Thoracic aorta (tissue), 2 donors: ENCODE results near the gene DCAF4. TPM values are rescaled to one million over a fixed set of nuclear protein-coding genes. Genes with fewer than 3 reads are reported as not detected.
"Not testable (repeated sequence)": the region's sequence is repeated elsewhere in the genome, so short reads cannot be mapped to it uniquely, and the experiment has no call there.

Experiments
- ATAC-seq: fragments of 150-250 bp; one replicate; pipeline ENCODE4 v1.8.0; 2017; ENCODE audit warnings: low read depth; ENCODE audit not compliant: insufficient number of reproducible peaks, low FRiP score
- DNase-seq: peaks from one replicate; pipeline ENCODE4 v3.0.0-alpha.2; 2020; ENCODE audit warnings: low spot score
- H3K27ac ChIP-seq, 2 donors: fragments of 200-600 bp; sonication (generic); 1 replicate in 1 of 2; 2 replicates in 1 of 2; pipeline ENCODE4 v1.5.1; 2016; ENCODE audit warnings: mild to moderate bottlenecking in 2 of 2, moderate library complexity in 2 of 2
- H3K27me3 ChIP-seq: fragments of 200-600 bp; sonication (generic); replicated peaks from 2 replicates; pipeline ENCODE4 v1.6.0; 2016; ENCODE audit warnings: mild to moderate bottlenecking; ENCODE audit not compliant: insufficient read depth
- H3K36me3 ChIP-seq: fragments of 200-600 bp; sonication (generic); one replicate; pipeline ENCODE4 v1.5.1; 2016
- H3K4me1 ChIP-seq, 2 donors: fragments of 200-600 bp; sonication (generic); 1 replicate in 1 of 2; 2 replicates in 1 of 2; pipeline versions ENCODE4 v1.5.1 to v1.6.0; 2016; ENCODE audit warnings: low read depth in 2 of 2, mild to moderate bottlenecking in 1 of 2; ENCODE audit not compliant: control insufficient read depth in 1 of 2
- H3K4me3 ChIP-seq: fragments of 200-600 bp; sonication (generic); 2 replicates; pipeline ENCODE4 v1.5.1; 2016; ENCODE audit warnings: mild to moderate bottlenecking
- H3K9me3 ChIP-seq: fragments of 200-600 bp; sonication (generic); 2 replicates; pipeline ENCODE4 v1.5.1; 2016
- total RNA-seq, 2 donors: library from RNA; depleted of rRNA; stranded (reverse); fragments of >200 nt; gene quantifications; one replicate each; pipeline versions ENCODE4 v1.1.0 to v1.2.3, GENCODE V29; 2016
- TF ChIP-seq, protein P1 (sequence below): fragments of 200-600 bp; sonication (generic); IDR thresholded peaks from one replicate; pipeline ENCODE4 v1.5.1; 2019; ENCODE audit warnings: antibody characterized with exemption

Gene DCAF4
- total RNA-seq, 2 donors from 2014 or later, result 13.1 to 65.5 TPM

DNA sequence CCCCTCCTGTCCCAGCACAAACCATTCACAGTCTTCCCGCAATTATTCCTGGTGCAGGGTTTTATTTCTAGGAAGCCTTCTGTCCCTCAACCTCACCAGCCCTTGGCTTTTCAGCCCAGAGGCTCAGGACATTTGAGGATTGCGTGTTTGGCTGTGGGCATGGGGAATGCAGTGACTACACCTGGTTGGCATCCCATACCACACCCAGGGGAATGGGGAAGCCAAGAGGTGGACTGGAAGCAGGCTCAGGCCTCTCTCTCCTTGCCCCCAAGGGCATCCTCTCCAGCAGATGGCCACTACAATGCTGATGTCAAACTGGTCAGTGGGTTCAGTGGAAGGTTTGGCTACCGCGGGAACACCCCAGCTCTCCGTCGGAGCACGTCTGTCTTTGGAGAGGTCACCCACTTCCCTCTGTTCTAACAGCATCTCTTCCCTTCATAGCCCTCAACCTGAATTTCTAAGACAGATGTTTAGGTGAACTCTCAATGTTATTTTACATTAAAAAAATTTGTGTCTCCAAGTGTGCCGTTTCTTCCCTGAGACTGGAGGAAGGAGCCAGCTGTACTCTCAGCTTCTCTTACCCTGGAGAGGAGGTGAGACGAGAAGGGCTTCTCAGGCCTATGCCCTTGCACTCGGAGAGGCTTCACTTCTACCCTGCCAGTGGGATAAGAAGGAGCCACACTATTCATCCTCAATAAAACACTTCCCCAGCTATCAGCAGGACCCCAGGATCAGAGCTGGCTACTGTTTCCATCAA is 35.5 kb downstream of the DCAF4 start:
- ATAC-seq (no peak), DNase-seq (no peak)
- no peak overlapping the region for H3K4me3 ChIP-seq
- no peaks in the 10 kb centered on the region for H3K9me3 ChIP-seq
- H3K36me3 ChIP-seq, result peaks cover 23% of the 10 kb centered on the region
- no peaks in the 10 kb centered on the region for H3K27me3 ChIP-seq
- no peaks in the 10 kb centered on the region for H3K4me1 ChIP-seq
- H3K27ac ChIP-seq, result no peak overlapping the region
- TF ChIP-seq, protein P1, sequence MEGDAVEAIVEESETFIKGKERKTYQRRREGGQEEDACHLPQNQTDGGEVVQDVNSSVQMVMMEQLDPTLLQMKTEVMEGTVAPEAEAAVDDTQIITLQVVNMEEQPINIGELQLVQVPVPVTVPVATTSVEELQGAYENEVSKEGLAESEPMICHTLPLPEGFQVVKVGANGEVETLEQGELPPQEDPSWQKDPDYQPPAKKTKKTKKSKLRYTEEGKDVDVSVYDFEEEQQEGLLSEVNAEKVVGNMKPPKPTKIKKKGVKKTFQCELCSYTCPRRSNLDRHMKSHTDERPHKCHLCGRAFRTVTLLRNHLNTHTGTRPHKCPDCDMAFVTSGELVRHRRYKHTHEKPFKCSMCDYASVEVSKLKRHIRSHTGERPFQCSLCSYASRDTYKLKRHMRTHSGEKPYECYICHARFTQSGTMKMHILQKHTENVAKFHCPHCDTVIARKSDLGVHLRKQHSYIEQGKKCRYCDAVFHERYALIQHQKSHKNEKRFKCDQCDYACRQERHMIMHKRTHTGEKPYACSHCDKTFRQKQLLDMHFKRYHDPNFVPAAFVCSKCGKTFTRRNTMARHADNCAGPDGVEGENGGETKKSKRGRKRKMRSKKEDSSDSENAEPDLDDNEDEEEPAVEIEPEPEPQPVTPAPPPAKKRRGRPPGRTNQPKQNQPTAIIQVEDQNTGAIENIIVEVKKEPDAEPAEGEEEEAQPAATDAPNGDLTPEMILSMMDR, result no peak

DNA sequence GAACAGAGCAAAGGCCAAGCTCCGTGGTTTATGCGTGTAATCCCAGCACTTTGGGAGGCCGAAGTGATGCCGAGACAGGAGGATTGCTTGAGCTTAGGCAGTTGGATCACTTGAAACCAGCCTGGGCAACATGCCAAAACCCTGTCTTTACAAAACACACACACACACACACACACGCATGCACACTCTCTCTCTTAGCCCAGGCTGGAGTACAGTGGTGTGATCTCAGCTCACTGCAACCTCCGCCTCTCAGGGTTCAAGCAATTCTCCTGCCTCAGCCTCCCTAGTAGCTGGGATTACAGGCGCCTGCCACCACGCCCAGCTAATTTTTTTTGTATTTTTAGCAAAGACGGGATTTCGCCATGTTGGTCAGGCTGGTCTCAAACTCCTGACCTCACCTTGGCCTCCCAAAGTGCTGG is 36.1 kb downstream of the DCAF4 start:
- not testable (repeated sequence) for H3K4me1 ChIP-seq, H3K27ac ChIP-seq, DNase-seq, ATAC-seq, H3K27me3 ChIP-seq, H3K9me3 ChIP-seq, H3K4me3 ChIP-seq
- H3K36me3 ChIP-seq, result peaks cover 23% of the 10 kb centered on the region

DNA sequence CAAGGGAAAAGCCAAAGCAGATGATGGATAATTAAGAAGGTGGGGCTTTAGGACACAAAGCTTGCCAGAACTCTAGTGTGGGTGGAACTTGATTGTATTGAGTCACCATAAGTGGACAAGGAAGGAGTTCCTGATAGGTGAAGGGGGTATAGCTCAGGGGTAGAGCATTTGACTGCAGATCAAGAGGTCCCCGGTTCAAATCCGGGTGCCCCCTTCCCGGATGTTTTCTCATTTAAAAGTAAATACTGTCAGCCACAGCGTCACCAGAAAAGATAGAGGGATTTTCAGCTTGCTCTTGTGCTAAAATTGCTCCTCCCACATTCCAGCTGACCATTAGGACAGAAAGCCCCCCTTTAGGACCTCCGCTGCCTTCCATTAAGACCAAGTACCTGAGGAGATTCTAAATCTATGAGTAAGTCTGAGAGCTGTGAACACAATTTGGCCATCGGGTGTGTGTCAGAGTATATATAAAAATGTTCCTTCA is 36.6 kb downstream of the DCAF4 start:
- Histone ChIP-seq H3K27me3 (no peaks in the 10 kb centered on the region), H3K4me1 (no peaks in the 10 kb centered on the region), H3K9me3 (no peaks in the 10 kb centered on the region), H3K36me3 (peaks cover 17% of the 10 kb centered on the region), H3K4me3 (no peak overlapping the region), H3K27ac (no peak overlapping the region)
- TF ChIP-seq, protein P1, result no peak
- DNase-seq (no peak), ATAC-seq (no peak)

DNA sequence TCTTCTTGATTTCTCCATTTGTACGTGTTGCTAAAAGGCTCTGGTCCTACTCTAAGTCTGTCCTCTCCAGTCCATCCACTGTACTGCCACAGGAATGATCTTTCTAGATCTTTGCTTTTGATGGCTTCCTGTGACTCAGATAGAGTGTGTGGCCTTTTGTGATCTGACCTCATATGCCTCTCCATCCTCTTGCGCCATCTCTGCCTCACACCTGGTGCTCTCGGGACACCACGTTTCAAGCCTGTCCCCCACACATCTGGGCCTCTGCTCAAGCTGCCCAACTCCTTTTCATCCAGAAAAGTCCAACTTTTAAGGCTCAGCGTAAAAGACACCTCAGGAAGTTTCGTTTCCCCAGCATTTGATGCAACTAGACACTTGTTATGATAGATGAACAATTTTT is 39.0 kb downstream of the DCAF4 start:
- ATAC-seq (no peak), DNase-seq (no peak)
- peaks cover 13% of the 10 kb centered on the region for H3K36me3 ChIP-seq

DNA sequence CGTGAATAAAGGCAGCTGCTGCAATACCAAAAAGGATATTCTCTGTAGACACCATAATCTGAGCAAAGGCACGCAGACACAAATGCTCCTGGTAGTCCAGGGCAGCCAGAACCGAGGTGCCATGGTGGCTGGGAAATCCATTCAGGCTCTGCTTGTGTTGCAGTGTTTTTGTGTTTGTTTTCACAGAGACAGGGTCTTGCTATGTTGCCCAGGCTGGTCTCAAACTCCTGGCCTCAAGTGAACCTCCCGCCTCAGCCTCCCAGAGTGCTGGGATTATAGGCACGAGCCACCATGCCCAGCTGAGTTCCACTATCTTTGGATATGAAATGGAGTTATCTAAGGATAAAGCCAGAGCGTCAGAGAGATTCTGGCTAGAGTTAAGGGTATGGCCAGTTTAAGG is 39.8 kb downstream of the DCAF4 start:
- H3K27me3 ChIP-seq, result no peaks in the 10 kb centered on the region
- TF ChIP-seq, protein P1, result no peak
- H3K36me3 ChIP-seq, result peaks cover 20% of the 10 kb centered on the region
- DNase-seq, result no peak
- no peak overlapping the region for H3K27ac ChIP-seq
- no peaks in the 10 kb centered on the region for H3K4me1 ChIP-seq
- ATAC-seq, result no peak
- H3K9me3 ChIP-seq, result no peaks in the 10 kb centered on the region
- no peak overlapping the region for H3K4me3 ChIP-seq

More for the DNA sequence above, 39.0 kb downstream of the DCAF4 start:
- no peak overlapping the region for H3K27ac ChIP-seq
- no peaks in the 10 kb centered on the region for H3K27me3 ChIP-seq
- TF ChIP-seq, protein P1, result no peak
- no peaks in the 10 kb centered on the region for H3K9me3 ChIP-seq
- no peak overlapping the region for H3K4me3 ChIP-seq
- H3K4me1 ChIP-seq, result no peaks in the 10 kb centered on the region
